Common myeloid progenitor, CD34-positive (primary cell): ENCODE data around the gene ARHGAP10.

Experiments
- CTCF ChIA-PET: fragments of 350-600 bp; sonication (Branson Sonifier 250); formaldehyde crosslinking; loops from one replicate; lab custom pipeline; 2021; ENCODE audit warnings: antibody characterized with exemption; lab: Charles Lee
- POLR2A ChIA-PET: fragments of 350-600 bp; sonication (Branson Sonifier 250); formaldehyde crosslinking; loops from one replicate; lab custom pipeline; 2021; ENCODE audit warnings: antibody characterized with exemption; lab: Charles Lee
- DNase-seq, 3 donors: peaks; one replicate each; pipeline versions ENCODE4 v3.0.0 to v3.0.0-alpha.2; 2013
- H3K27ac ChIP-seq, 2 experiments: 1 replicate in 1 of 2; 2 replicates in 1 of 2; pipeline ENCODE4 v1.7.0; 2013; ENCODE audit warnings: inconsistent platforms in 2 of 2, low read length in 2 of 2, mild to moderate bottlenecking in 2 of 2, low read depth in 1 of 2, moderate library complexity in 1 of 2; ENCODE audit not compliant: severe bottlenecking in 2 of 2, insufficient read depth in 1 of 2, poor library complexity in 1 of 2
- H3K27me3 ChIP-seq, 5 experiments: replicated peaks in 2 of 5; 1 replicate in 3 of 5; 2 replicates in 2 of 5; pipeline versions ENCODE4 v1.6.1 to v1.7.0; 2013; ENCODE audit warnings: low read length in 4 of 5, mild to moderate bottlenecking in 2 of 5, moderate library complexity in 2 of 5, inconsistent platforms in 1 of 5; ENCODE audit not compliant: insufficient read depth in 5 of 5, control insufficient read depth in 4 of 5
- H3K36me3 ChIP-seq, 4 experiments: 1 replicate in 2 of 4; 2 replicates in 2 of 4; pipeline versions ENCODE4 v1.6.1 to v1.7.0; 2013; ENCODE audit warnings: low read length in 3 of 4, control low read depth in 1 of 4, mild to moderate bottlenecking in 1 of 4; ENCODE audit not compliant: control insufficient read depth in 4 of 4, insufficient read depth in 4 of 4
- H3K4me1 ChIP-seq, 4 experiments: 1 replicate in 3 of 4; 2 replicates in 1 of 4; pipeline versions ENCODE4 v1.6.1 to v1.7.1; 2013; ENCODE audit warnings: low read length in 3 of 4, mild to moderate bottlenecking in 3 of 4, control low read depth in 1 of 4, inconsistent platforms in 1 of 4, moderate library complexity in 1 of 4; ENCODE audit not compliant: control insufficient read depth in 4 of 4, insufficient read depth in 4 of 4; ENCODE audit errors: control extremely low read depth in 1 of 4
- H3K4me3 ChIP-seq, 7 experiments: 1 replicate in 4 of 7; 2 replicates in 3 of 7; pipeline versions ENCODE4 v1.5.1 to v1.7.0; 2013; ENCODE audit warnings: mild to moderate bottlenecking in 7 of 7, low read length in 6 of 7, moderate library complexity in 6 of 7, inconsistent platforms in 2 of 7, low read depth in 2 of 7, control low read depth in 1 of 7; ENCODE audit not compliant: insufficient read depth in 4 of 7, control insufficient read depth in 1 of 7; ENCODE audit errors: extremely low read depth in 1 of 7
- H3K9me3 ChIP-seq, 5 experiments: 1 replicate in 4 of 5; 2 replicates in 1 of 5; pipeline versions ENCODE4 v1.6.1 to v1.7.1; 2013; ENCODE audit warnings: low read length in 4 of 5, mild to moderate bottlenecking in 2 of 5, inconsistent platforms in 1 of 5, low read depth in 1 of 5, moderate library complexity in 1 of 5; ENCODE audit not compliant: control insufficient read depth in 4 of 5, insufficient read depth in 2 of 5; ENCODE audit errors: control extremely low read depth in 1 of 5
- WGBS: methylation state at CpG from one replicate; pipeline ENCODE4 v1.1.5; 2013; ENCODE audit not compliant: insufficient coverage; 5-methylcytosine and 5-hydroxymethylcytosine counted together

ARHGAP10 gene

DNA sequence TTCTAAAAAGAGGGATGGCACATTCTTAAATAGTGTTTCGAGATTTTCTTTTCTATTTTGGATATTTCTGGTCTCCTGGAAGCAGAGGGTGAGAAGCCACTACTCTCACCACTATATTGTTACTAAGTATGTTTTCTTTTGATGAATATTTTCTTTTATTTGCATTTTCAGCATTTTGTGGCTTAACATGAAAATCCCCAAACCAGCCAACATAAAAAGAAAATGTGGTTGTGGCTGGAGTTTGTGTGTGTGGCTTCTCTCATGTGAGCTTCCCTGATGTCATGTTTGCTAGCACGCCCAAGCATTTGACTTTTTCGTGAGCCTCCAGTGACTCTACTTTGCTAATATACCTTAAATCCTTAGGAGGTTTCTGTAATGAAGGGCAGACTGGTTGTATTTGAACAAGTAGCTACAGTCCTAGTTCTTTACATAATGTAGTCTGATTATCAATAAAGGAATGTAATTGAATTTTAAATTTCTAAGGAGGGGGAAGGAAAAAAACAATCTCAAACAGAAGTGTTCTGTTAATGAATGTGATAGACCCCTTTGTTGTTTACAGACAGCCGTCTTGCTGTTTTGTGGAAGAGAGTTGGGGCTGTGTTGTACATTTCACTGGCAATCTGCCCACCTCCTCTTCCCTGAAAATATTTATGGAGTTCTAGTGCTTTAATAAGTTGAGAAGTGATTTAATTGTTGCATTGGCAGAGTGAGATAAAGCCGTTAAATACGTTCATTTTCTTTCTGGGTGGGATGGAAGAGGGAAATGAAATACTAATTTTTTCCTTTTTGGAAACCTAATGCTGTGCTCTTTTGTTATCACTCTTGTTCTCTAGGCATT is 114.6 kb downstream of the ARHGAP10 start:
- Histone ChIP-seq H3K27ac (no peak overlapping the region), H3K9me3 (peaks cover 0 to 1% (median 0%) of the 10 kb centered on the region in 5 experiments), H3K4me3 (no peak overlapping the region), H3K36me3 (peaks cover 0 to 7% (median 0%) of the 10 kb centered on the region in 4 experiments), H3K4me1 (peaks cover 0 to 4% (median 0%) of the 10 kb centered on the region in 4 experiments), H3K27me3 (no peaks in the 10 kb centered on the region)
- POLR2A ChIA-PET: no interaction called here
- no CpG with 5 or more reads among the region's 6 CpGs for WGBS
- CTCF ChIA-PET: interaction anchor here (0.6 to 1.6 kb wide), 4 partner anchors 12 to 160 kb away, joined by 3 to 11 read pairs (median 4); no protein-coding TSS in a partner anchor
- no peak for DNase-seq

DNA sequence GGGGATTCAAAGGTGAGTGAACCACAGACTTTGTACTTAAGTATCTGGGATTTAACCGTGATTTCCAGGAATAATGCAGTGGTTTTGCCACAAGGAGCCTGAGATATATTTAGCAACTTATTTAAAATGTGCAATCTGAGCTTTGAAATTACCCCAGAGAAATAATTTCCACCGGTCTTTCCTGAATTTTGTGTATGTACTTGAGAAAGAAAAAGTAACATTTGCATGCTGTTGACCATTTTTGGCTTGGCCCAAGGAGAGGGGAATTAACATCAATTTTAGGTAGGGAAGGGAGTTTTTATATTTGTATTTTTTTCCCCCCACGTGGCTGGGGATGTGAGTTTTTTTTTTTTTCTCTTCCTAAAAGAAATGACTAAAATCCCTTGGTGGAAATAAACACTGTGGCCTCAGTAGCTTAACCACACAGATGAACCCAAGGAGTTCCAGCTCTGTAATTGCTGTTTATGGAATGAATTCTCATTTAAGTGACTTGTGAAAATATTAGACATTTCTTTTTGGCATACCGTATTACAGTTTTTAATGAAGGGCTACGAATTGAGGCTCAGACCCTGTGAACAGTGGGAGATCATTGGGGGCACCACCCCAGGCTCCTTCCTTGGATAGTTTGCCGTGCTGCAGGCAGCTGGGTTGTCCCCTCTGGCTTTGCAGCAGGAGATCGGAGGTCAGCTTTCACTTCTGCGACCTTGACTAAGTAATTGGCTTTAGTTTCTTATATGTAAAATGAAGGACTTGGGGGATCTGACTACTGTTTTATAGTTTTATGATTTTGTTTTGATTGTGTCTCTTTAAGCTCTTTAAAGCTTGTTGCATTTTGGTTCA is 116.1 kb downstream of the ARHGAP10 start:
- Histone ChIP-seq H3K9me3 (peaks cover 0 to 1% (median 0%) of the 10 kb centered on the region in 5 experiments), H3K27me3 (no peaks in the 10 kb centered on the region), H3K4me3 (no peak overlapping the region), H3K27ac (no peak overlapping the region), H3K36me3 (peaks cover 0 to 7% (median 0%) of the 10 kb centered on the region in 4 experiments), H3K4me1 (no peaks in the 10 kb centered on the region)
- CTCF ChIA-PET: interaction anchor here (1.0 to 1.6 kb wide), 4 partner anchors 10 to 192 kb away, joined by 3 to 6 read pairs (median 4); no protein-coding TSS in a partner anchor
- no peak for DNase-seq
- 98% methylated on average over 7 of the region's 8 CpGs for WGBS
- POLR2A ChIA-PET: no interaction called here

DNA sequence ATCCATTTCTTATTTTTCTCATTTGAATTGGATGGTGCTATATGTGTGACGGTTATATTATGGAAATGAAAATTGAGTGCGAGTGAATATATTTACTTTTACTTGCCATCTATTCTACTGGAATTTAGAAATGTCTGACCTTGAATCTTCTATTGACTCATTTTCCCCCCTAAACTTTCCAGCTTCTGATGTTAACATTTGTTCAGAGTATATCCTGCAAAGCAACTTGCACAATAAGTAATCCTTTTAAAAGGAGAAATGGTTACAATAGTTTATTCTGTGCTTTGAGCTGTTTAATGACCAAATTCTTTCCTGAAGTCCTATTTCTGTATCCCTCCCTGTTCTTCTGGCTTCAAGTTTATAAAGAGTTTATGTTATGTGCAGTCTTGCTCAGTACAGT is 116.7 kb downstream of the ARHGAP10 start:
- Histone ChIP-seq H3K4me1 (no peaks in the 10 kb centered on the region), H3K4me3 (no peak overlapping the region), H3K36me3 (peaks cover 0 to 3% (median 0%) of the 10 kb centered on the region in 4 experiments), H3K27me3 (no peaks in the 10 kb centered on the region), H3K27ac (no peak overlapping the region), H3K9me3 (peaks cover 0 to 1% (median 0%) of the 10 kb centered on the region in 5 experiments)
- DNase-seq: no peak
- WGBS: no CpG with 5 or more reads among the region's 2 CpGs
- POLR2A ChIA-PET: no interaction called here
- CTCF ChIA-PET: interaction anchor here (1.0 to 2.3 kb wide), 5 partner anchors 9 to 193 kb away, joined by 3 to 24 read pairs (median 5); no protein-coding TSS in a partner anchor

DNA sequence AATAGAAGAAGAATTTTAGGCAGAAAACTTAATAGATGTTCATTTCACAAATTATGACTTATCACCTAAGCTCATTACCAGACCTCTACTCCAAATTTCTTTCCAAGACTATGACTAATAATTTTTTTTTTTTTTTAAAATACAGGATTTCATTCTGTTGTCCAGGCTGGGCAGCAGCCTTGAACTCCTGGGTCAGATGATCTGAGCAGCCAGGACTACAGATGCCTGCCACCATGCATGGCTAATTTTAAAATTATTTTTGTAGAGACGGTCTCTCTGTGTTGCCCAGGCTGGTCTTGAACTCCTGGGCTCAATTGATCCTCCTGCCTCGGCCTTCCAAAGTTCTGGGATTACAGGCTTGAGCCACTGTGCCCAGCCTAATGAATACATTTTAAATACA is 119.2 kb downstream of the ARHGAP10 start:
- H3K36me3 ChIP-seq: peaks cover 0 to 3% (median 0%) of the 10 kb centered on the region in 4 experiments
- no peaks in the 10 kb centered on the region for H3K27me3 ChIP-seq
- no peak overlapping the region for H3K27ac ChIP-seq
- H3K4me1 ChIP-seq: peaks cover 0 to 13% (median 0%) of the 10 kb centered on the region in 4 experiments
- ChIA-PET CTCF (interaction anchor here (2.3 kb wide), 1 partner anchor 14 kb away, joined by 24 read pairs; no protein-coding TSS in a partner anchor), POLR2A (no interaction called here)
- no peak for DNase-seq
- WGBS: 100% methylated on average over 2 of the region's 2 CpGs
- no peak overlapping the region for H3K4me3 ChIP-seq
- H3K9me3 ChIP-seq: peaks cover 0 to 1% (median 0%) of the 10 kb centered on the region in 5 experiments

DNA sequence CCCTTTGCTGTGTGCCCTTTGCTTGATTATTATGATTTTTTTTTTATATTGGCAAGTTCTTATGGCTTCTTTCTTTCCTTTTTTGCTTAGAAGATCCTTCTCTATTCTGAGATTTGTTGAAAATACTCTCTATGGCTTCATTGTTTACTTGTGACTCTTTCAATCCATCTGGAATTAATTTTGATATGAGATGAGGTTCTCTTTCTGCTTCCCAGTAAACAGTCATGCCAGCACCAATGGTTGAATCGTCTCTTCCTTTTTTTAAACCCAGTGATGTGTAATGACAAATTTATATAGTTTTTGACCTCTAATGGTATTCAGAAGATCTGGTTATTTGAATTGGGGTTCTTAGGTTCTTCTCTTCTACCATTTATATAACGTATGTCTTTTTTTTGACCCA is 121.8 kb downstream of the ARHGAP10 start:
- Histone ChIP-seq H3K4me1 (peaks cover 0 to 13% (median 0%) of the 10 kb centered on the region in 4 experiments), H3K27me3 (no peaks in the 10 kb centered on the region), H3K36me3 (peaks cover 0 to 3% (median 0%) of the 10 kb centered on the region in 4 experiments), H3K4me3 (no peak overlapping the region), H3K27ac (no peak overlapping the region), H3K9me3 (peaks cover 0 to 1% (median 0%) of the 10 kb centered on the region in 5 experiments)
- no CpG with 5 or more reads among the region's 2 CpGs for WGBS
- ChIA-PET CTCF (no interaction called here), POLR2A (no interaction called here)
- no peak for DNase-seq

DNA sequence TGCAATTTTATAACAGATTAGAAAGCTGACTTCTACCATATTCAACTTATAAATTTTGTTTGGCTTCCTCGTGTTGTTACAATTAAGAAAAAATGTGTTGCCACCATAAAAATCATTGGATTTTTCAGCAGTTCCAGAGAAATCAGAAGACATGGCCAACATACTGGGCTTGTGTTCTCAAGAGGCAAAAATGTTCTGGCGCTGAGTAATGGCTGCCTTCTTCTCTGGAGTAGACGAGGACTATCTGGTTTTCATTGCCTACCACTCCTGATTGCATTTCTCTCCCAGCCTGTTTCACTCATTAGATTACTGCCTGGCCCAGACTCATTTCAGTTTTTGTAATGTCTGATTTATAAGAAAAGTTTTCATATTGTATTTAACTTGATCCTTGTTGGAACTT is 122.3 kb downstream of the ARHGAP10 start:
- POLR2A ChIA-PET: interaction anchor here (0.6 kb wide), 1 partner anchor 47 kb away, joined by 3 read pairs; no protein-coding TSS in a partner anchor

More for the DNA sequence above, 122.3 kb downstream of the ARHGAP10 start:
- Histone ChIP-seq H3K36me3 (peaks cover 0 to 3% (median 0%) of the 10 kb centered on the region in 4 experiments), H3K4me3 (no peak overlapping the region), H3K27me3 (no peaks in the 10 kb centered on the region), H3K27ac (no peak overlapping the region), H3K9me3 (peaks cover 0 to 1% (median 0%) of the 10 kb centered on the region in 5 experiments), H3K4me1 (peaks cover 0 to 13% (median 0%) of the 10 kb centered on the region in 4 experiments)
- WGBS: 96% methylated on average over 3 of the region's 3 CpGs
- CTCF ChIA-PET: interaction anchor here (1.0 kb wide), 1 partner anchor 145 kb away, joined by 4 read pairs; no protein-coding TSS in a partner anchor
- DNase-seq: no peak
